Measurements from ENCODE around the gene SPTBN5.

Gene SPTBN5

DNA sequence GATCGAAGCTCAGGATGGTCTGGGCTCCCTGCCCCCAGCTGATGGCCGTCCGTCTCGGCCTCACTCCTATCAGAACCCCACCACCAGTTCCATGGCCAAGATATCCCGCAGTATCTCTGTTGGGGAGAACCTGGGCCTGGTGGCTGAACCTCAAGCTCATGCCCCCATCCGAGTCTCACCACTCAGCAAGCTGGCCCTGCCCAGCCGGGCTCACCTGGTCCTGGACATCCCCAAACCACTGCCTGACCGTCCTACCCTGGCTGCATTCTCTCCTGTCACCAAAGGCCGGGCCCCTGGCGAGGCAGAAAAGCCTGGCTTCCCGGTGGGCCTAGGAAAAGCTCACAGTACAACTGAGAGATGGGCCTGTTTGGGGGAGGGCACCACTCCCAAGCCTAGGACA, 70.4 kb downstream of the SPTBN5 start:
- Histone ChIP-seq H3K4me2 (ENCODE audit: low read depth, low read length) (no peak overlapping the region), H3K4me3 (ENCODE audit: low read length) (no peak overlapping the region), H3K9me2 (replicated peaks; ENCODE audit: insufficient read depth, low read length) (no peaks in the 10 kb centered on the region), H3K9me3 (replicated peaks; ENCODE audit: insufficient read depth, low read length) (no peaks in the 10 kb centered on the region), H3K79me2 (ENCODE audit: low read length) (no peaks in the 10 kb centered on the region), H4K20me1 (ENCODE audit: insufficient read depth, low read length) (no peaks in the 10 kb centered on the region), H3K36me3 (replicated peaks; ENCODE audit: insufficient read depth, low read length) (no peaks in the 10 kb centered on the region), H3F3A (ENCODE audit: insufficient read depth, low read length) (no peaks in the 10 kb centered on the region), H3K27ac (ENCODE audit: low read length) (no peak overlapping the region), H3K27me3 (replicated peaks; ENCODE audit: insufficient read depth, low read length) (no peaks in the 10 kb centered on the region), H3K4me1 (ENCODE audit: low read length) (no peaks in the 10 kb centered on the region), H3K9ac (ENCODE audit: low read length) (no peak overlapping the region), H2AFZ (ENCODE audit: low read length) (no peak overlapping the region)
- no peak for TF ChIP-seq CTCF (IDR thresholded peaks at IDR 0.05; ENCODE audit: low read length)
- no peak for TF ChIP-seq EZH2 (optimal IDR thresholded peaks at IDR 0.05; ENCODE audit: low read depth, low read length)
- TF ChIP-seq EZH2phosphoT487 (IDR thresholded peaks at IDR 0.05; ENCODE audit: low read length) = no peak
- no peak for DNase-seq

DNA sequence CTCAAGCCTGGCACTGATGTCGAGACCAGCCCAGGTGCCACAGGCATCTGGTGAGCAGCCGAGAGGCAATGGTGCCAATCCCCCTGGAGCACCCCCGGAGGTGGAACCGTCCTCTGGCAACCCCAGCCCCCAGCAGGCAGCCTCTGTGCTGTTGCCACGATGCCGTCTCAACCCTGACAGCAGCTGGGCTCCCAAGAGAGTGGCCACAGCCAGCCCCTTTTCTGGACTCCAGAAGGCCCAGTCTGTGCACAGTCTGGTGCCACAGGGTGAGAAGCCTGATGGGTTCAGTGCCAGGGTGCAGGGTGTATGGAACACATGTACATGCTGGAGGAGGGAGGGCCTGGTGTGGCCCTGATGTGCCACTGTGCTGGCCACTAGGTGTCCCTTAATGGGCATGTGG, 70.9 kb downstream of the SPTBN5 start:
- no peaks in the 10 kb centered on the region for H3F3A ChIP-seq (ENCODE audit: insufficient read depth, low read length)
- no peak overlapping the region for H3K4me3 ChIP-seq (ENCODE audit: low read length)
- no peak for DNase-seq
- no peaks in the 10 kb centered on the region for H3K79me2 ChIP-seq (ENCODE audit: low read length)
- no peak overlapping the region for H3K9ac ChIP-seq (ENCODE audit: low read length)
- no peaks in the 10 kb centered on the region for H3K4me1 ChIP-seq (ENCODE audit: low read length)
- TF ChIP-seq CTCF (IDR thresholded peaks at IDR 0.05; ENCODE audit: low read length) (no peak), EZH2phosphoT487 (IDR thresholded peaks at IDR 0.05; ENCODE audit: low read length) (no peak), EZH2 (optimal IDR thresholded peaks at IDR 0.05; ENCODE audit: low read depth, low read length) (no peak)
- H3K27ac ChIP-seq (ENCODE audit: low read length) = no peak overlapping the region
- H3K27me3 ChIP-seq (replicated peaks; ENCODE audit: insufficient read depth, low read length) = no peaks in the 10 kb centered on the region
- H4K20me1 ChIP-seq (ENCODE audit: insufficient read depth, low read length) = no peaks in the 10 kb centered on the region
- H3K9me2 ChIP-seq (replicated peaks; ENCODE audit: insufficient read depth, low read length) = no peaks in the 10 kb centered on the region
- no peaks in the 10 kb centered on the region for H3K9me3 ChIP-seq (replicated peaks; ENCODE audit: insufficient read depth, low read length)
- no peak overlapping the region for H2AFZ ChIP-seq (ENCODE audit: low read length)
- no peaks in the 10 kb centered on the region for H3K36me3 ChIP-seq (replicated peaks; ENCODE audit: insufficient read depth, low read length)
- no peak overlapping the region for H3K4me2 ChIP-seq (ENCODE audit: low read depth, low read length)

- no peak overlapping the region for H3K9ac ChIP-seq (ENCODE audit: low read length)
- no peak overlapping the region for H3K27ac ChIP-seq (ENCODE audit: low read length)
- H4K20me1 ChIP-seq (ENCODE audit: insufficient read depth, low read length) = no peaks in the 10 kb centered on the region
- no peaks in the 10 kb centered on the region for H3K9me2 ChIP-seq (replicated peaks; ENCODE audit: insufficient read depth, low read length)
- no peak overlapping the region for H2AFZ ChIP-seq (ENCODE audit: low read length)
- H3K9me3 ChIP-seq (replicated peaks; ENCODE audit: insufficient read depth, low read length) = no peaks in the 10 kb centered on the region
- H3K27me3 ChIP-seq (replicated peaks; ENCODE audit: insufficient read depth, low read length) = no peaks in the 10 kb centered on the region
- no peaks in the 10 kb centered on the region for H3K36me3 ChIP-seq (replicated peaks; ENCODE audit: insufficient read depth, low read length)
- no peaks in the 10 kb centered on the region for H3F3A ChIP-seq (ENCODE audit: insufficient read depth, low read length)
- no peak for DNase-seq
- H3K4me3 ChIP-seq (ENCODE audit: low read length) = no peak overlapping the region
- no peaks in the 10 kb centered on the region for H3K4me1 ChIP-seq (ENCODE audit: low read length)
- no peak overlapping the region for H3K4me2 ChIP-seq (ENCODE audit: low read depth, low read length)
- H3K79me2 ChIP-seq (ENCODE audit: low read length) = no peaks in the 10 kb centered on the region
- TF ChIP-seq CTCF (IDR thresholded peaks at IDR 0.05; ENCODE audit: low read length) (no peak), EZH2phosphoT487 (IDR thresholded peaks at IDR 0.05; ENCODE audit: low read length) (no peak), EZH2 (optimal IDR thresholded peaks at IDR 0.05; ENCODE audit: low read depth, low read length) (no peak)
Measured at GRCh38 chr15:41822471-41822870, 71.4 kb downstream of the SPTBN5 start.

Data from MM.1S (cell line).